Measurements from ENCODE around the gene PLCB3.

The PLCB3 gene

GRCh38 chr11:64288353-64288750, 37.0 kb downstream of the PLCB3 start:
- no peak for DNase-seq (ENCODE audit: low read depth)

GRCh38 chr11:64289002-64289564, 37.8 kb downstream of the PLCB3 start:
- DNase-seq (ENCODE audit: low read depth): no peak

GRCh38 chr11:64290352-64291261, 39.3 kb downstream of the PLCB3 start:
- DNase-seq (ENCODE audit: low read depth): no peak

- no peak for DNase-seq (ENCODE audit: low read depth)
These were observed 40.0 kb downstream of the PLCB3 start, which contains the start of gene KCNK4 for GRCh38 chr11:64291262-64291751. TSS of gene KCNK4 (plus strand) at chr11:64291302. CDS start at chr11:64293019, 1,717 bp downstream.

GRCh38 chr11:64291752-64292459, 40.6 kb downstream of the PLCB3 start:
- DNase-seq (ENCODE audit: low read depth): no peak

GRCh38 chr11:64292460-64293254, 41.3 kb downstream of the PLCB3 start:
- DNase-seq (ENCODE audit: low read depth): no peak

- no peak for DNase-seq (ENCODE audit: low read depth)
These were observed 43.4 kb downstream of the PLCB3 start for GRCh38 chr11:64294774-64295173.

- DNase-seq (ENCODE audit: low read depth): no peak
These were observed 44.4 kb downstream of the PLCB3 start for GRCh38 chr11:64295760-64296159.

GRCh38 chr11:64296236-64296635, 44.9 kb downstream of the PLCB3 start:
- DNase-seq (ENCODE audit: low read depth): no peak

- no peak for DNase-seq (ENCODE audit: low read depth)
These were observed 45.7 kb downstream of the PLCB3 start for GRCh38 chr11:64296830-64297698.

GRCh38 chr11:64297699-64298358, 46.5 kb downstream of the PLCB3 start:
- no peak for DNase-seq (ENCODE audit: low read depth)

GRCh38 chr11:64298966-64299846, 47.9 kb downstream of the PLCB3 start:
- no peak for DNase-seq (ENCODE audit: low read depth)

GRCh38 chr11:64299847-64300648, 48.7 kb downstream of the PLCB3 start, which contains the start of gene CATSPERZ:
TSS of gene CATSPERZ (plus strand) at chr11:64300358. CDS start at chr11:64300411, 53 bp downstream.
- DNase-seq (ENCODE audit: low read depth): no peak

- DNase-seq (ENCODE audit: low read depth): no peak
These were observed 52.0 kb downstream of the PLCB3 start for GRCh38 chr11:64303109-64304031.

- no peak for DNase-seq (ENCODE audit: low read depth)
These were observed 52.6 kb downstream of the PLCB3 start for GRCh38 chr11:64304032-64304315.

GRCh38 chr11:64304316-64305072, 53.2 kb downstream of the PLCB3 start:
- DNase-seq (ENCODE audit: low read depth): peak; percentile 87
